ENCODE data around the gene FASTKD3. TPM values are rescaled to one million over a fixed set of nuclear protein-coding genes. Genes with fewer than 3 reads are reported as not detected.

FASTKD3 gene
- total and polyA plus RNA-seq, 2 experiments from 2014 or later = 9.3 to 10.6 TPM

- no peaks in the 10 kb centered on the region for H4K20me1 ChIP-seq (ENCODE audit: insufficient read depth)
- TF ChIP-seq EZH2 (IDR thresholded peaks at IDR 0.05; ENCODE audit: insufficient read depth, poor library complexity, severe bottlenecking) (no peak), EZH2phosphoT487 (IDR thresholded peaks at IDR 0.05; ENCODE audit: insufficient read depth, low read depth) (no peak)
- no peaks in the 10 kb centered on the region for H3K4me1 ChIP-seq (ENCODE audit: insufficient read depth)
- H3K4me3 ChIP-seq = no peak overlapping the region
- H3K27ac ChIP-seq = no peak overlapping the region
- peak; percentile 81 for DNase-seq
- no peaks in the 10 kb centered on the region for H3K9me2 ChIP-seq (ENCODE audit: insufficient read depth)
- 0 out of 2 replicates have a peak, but pooled peaks cover 3% of the 10 kb centered on the region for H3K27me3 ChIP-seq (replicated peaks; ENCODE audit: insufficient read depth)
- no peak overlapping the region for H3K4me2 ChIP-seq (ENCODE audit: unreplicated experiment)
- H3K79me2 ChIP-seq (ENCODE audit: insufficient read depth) = no peaks in the 10 kb centered on the region
- H3F3A ChIP-seq (ENCODE audit: insufficient read depth) = no peaks in the 10 kb centered on the region
- no peak overlapping the region for H3K9ac ChIP-seq
- peak overlapping the region; percentile 63 for H2AFZ ChIP-seq
- no peaks in the 10 kb centered on the region for H3K9me3 ChIP-seq (ENCODE audit: low read depth)
- in situ Hi-C loops (cut with MboI) = no loop called here
- WGBS, 2 experiments (ENCODE audit: low coverage in 1 of 2, low lambda C conversion rate in 2 of 2, missing lambda C conversion rate in 2 of 2) = 18 to 21% methylated on average over 12 of the region's 12 CpGs
- no peaks in the 10 kb centered on the region for H3K36me3 ChIP-seq (ENCODE audit: low read depth)
These were observed 52.8 kb downstream of the FASTKD3 start for GRCh38 chr5:7815892-7816534.

- Histone ChIP-seq H3K9ac (no peak overlapping the region), H4K20me1 (ENCODE audit: insufficient read depth) (no peaks in the 10 kb centered on the region), H3K79me2 (ENCODE audit: insufficient read depth) (no peaks in the 10 kb centered on the region), H3K27me3 (replicated peaks; ENCODE audit: insufficient read depth) (no peaks in the 10 kb centered on the region), H3K27ac (no peak overlapping the region), H2AFZ (no peak overlapping the region), H3K4me2 (ENCODE audit: unreplicated experiment) (no peak overlapping the region), H3K9me3 (ENCODE audit: low read depth) (no peaks in the 10 kb centered on the region), H3K4me1 (ENCODE audit: insufficient read depth) (no peaks in the 10 kb centered on the region), H3K36me3 (ENCODE audit: low read depth) (no peaks in the 10 kb centered on the region), H3F3A (ENCODE audit: insufficient read depth) (no peaks in the 10 kb centered on the region), H3K9me2 (ENCODE audit: insufficient read depth) (no peaks in the 10 kb centered on the region), H3K4me3 (no peak overlapping the region)
- no peak for TF ChIP-seq EZH2phosphoT487 (IDR thresholded peaks at IDR 0.05; ENCODE audit: insufficient read depth, low read depth)
- TF ChIP-seq EZH2 (IDR thresholded peaks at IDR 0.05; ENCODE audit: insufficient read depth, poor library complexity, severe bottlenecking) = no peak
- in situ Hi-C loops (cut with MboI) = no loop called here
- DNase-seq = no peak
- WGBS, 2 experiments (ENCODE audit: low coverage in 1 of 2, low lambda C conversion rate in 2 of 2, missing lambda C conversion rate in 2 of 2) = 82 to 83% methylated on average over 10 of the region's 10 CpGs
These were observed 54.0 kb downstream of the FASTKD3 start for GRCh38 chr5:7814816-7815215.

DNA sequence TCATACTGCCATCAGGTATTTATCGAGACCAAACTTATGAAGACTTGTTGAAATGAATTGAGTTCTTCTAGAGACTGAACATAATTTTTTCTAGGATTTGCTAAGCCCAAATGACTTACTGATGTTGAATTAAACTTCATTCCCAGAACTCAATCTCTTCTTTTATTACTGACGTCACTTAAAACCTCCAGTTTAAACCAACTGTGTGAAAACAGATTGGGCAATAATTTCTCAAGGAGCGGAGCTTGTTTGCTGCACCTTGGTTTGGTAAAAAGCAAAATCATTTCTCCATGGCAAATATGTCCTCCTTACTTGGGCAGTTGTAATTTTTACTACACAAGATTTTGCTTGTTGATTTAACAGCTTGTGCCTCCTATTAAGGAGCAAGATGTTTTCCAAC is 55.3 kb downstream of the FASTKD3 start:
- H3K4me1 ChIP-seq (ENCODE audit: insufficient read depth) = no peaks in the 10 kb centered on the region
- H3F3A ChIP-seq (ENCODE audit: insufficient read depth) = no peaks in the 10 kb centered on the region
- H3K4me2 ChIP-seq (ENCODE audit: unreplicated experiment) = no peak overlapping the region
- H3K79me2 ChIP-seq (ENCODE audit: insufficient read depth) = no peaks in the 10 kb centered on the region
- H3K36me3 ChIP-seq (ENCODE audit: low read depth) = no peaks in the 10 kb centered on the region
- H3K27me3 ChIP-seq (replicated peaks; ENCODE audit: insufficient read depth) = no peaks in the 10 kb centered on the region
- no peak overlapping the region for H3K27ac ChIP-seq
- no peak for TF ChIP-seq EZH2 (IDR thresholded peaks at IDR 0.05; ENCODE audit: insufficient read depth, poor library complexity, severe bottlenecking)
- no peak for TF ChIP-seq EZH2phosphoT487 (IDR thresholded peaks at IDR 0.05; ENCODE audit: insufficient read depth, low read depth)
- H2AFZ ChIP-seq = no peak overlapping the region
- no peak overlapping the region for H3K4me3 ChIP-seq
- H3K9ac ChIP-seq = no peak overlapping the region
- WGBS, 2 experiments (ENCODE audit: low coverage in 1 of 2, low lambda C conversion rate in 2 of 2, missing lambda C conversion rate in 2 of 2) = 42 to 48% methylated on average over 3 of the region's 3 CpGs
- in situ Hi-C loops (cut with MboI) = no loop called here
- H3K9me2 ChIP-seq (ENCODE audit: insufficient read depth) = no peaks in the 10 kb centered on the region
- no peaks in the 10 kb centered on the region for H3K9me3 ChIP-seq (ENCODE audit: low read depth)
- no peaks in the 10 kb centered on the region for H4K20me1 ChIP-seq (ENCODE audit: insufficient read depth)
- no peak for DNase-seq

GRCh38 chr5:7813007-7813406 is 55.8 kb downstream of the FASTKD3 start:
- no peak overlapping the region for H3K4me2 ChIP-seq (ENCODE audit: unreplicated experiment)
- H4K20me1 ChIP-seq (ENCODE audit: insufficient read depth) = no peaks in the 10 kb centered on the region
- H3F3A ChIP-seq (ENCODE audit: insufficient read depth) = no peaks in the 10 kb centered on the region
- H3K9me3 ChIP-seq (ENCODE audit: low read depth) = no peaks in the 10 kb centered on the region
- H2AFZ ChIP-seq = no peak overlapping the region
- no peak overlapping the region for H3K4me3 ChIP-seq
- in situ Hi-C loops (cut with MboI) = no loop called here
- H3K4me1 ChIP-seq (ENCODE audit: insufficient read depth) = no peaks in the 10 kb centered on the region
- H3K27ac ChIP-seq = no peak overlapping the region
- H3K9ac ChIP-seq = no peak overlapping the region
- no peak for TF ChIP-seq EZH2 (IDR thresholded peaks at IDR 0.05; ENCODE audit: insufficient read depth, poor library complexity, severe bottlenecking)
- no peak for TF ChIP-seq EZH2phosphoT487 (IDR thresholded peaks at IDR 0.05; ENCODE audit: insufficient read depth, low read depth)
- H3K9me2 ChIP-seq (ENCODE audit: insufficient read depth) = no peaks in the 10 kb centered on the region
- no peaks in the 10 kb centered on the region for H3K79me2 ChIP-seq (ENCODE audit: insufficient read depth)
- no peaks in the 10 kb centered on the region for H3K27me3 ChIP-seq (replicated peaks; ENCODE audit: insufficient read depth)
- DNase-seq = no peak
- 23 to 28% methylated on average over 2 of the region's 2 CpGs for WGBS, 2 experiments (ENCODE audit: low coverage in 1 of 2, low lambda C conversion rate in 2 of 2, missing lambda C conversion rate in 2 of 2)
- H3K36me3 ChIP-seq (ENCODE audit: low read depth) = no peaks in the 10 kb centered on the region

All from GM23248 (cell line).